ENCODE measurements around the gene ANXA10. TPM values are rescaled to one million over a fixed set of nuclear protein-coding genes. Genes with fewer than 3 reads are reported as not detected.

ANXA10 gene
- not detected for total RNA-seq

DNA sequence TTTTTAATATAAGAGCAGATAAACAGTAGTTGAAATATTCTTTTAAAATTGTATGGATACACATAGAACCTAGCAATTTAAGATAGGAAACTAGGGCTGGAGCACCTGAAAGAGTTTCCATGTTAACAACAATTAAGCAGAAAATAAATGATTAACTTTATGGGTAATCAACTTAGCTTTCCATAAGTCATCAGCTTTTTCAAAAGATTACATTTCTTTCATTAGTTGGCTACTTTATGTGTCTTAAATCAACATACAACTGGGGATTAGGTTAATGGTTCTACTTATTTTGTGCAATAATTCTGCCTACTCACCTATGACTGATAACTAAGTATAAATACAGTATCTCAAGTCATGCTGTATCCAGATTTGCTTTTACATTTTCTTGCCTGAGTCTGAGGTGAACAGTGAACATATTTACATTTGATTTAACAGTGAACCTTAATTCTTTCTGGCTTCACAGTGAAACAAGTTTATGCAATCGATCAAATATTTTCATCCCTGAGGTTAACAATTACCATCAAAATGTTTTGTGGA, at the start of gene ANXA10:
Gene ANXA10 (plus strand): TSS at position 362 of the 537 bp plus-strand sequence. CDS start 164 bp downstream, at position 526.
- no peaks in the 10 kb centered on the region for H3K4me1 ChIP-seq
- H3K4me3 ChIP-seq, result no peak within 1 kb of the TSS
- no peaks in the 10 kb centered on the region for H3K27me3 ChIP-seq
- no peak within 1 kb of the TSS for H3K27ac ChIP-seq
- no peak for DNase-seq (ENCODE audit: low spot score)
- no peaks in the 10 kb centered on the region for H3K36me3 ChIP-seq
- H3K9me3 ChIP-seq, result peaks cover 0 to 15% of the 10 kb centered on the region in 2 donors
- no peak for TF ChIP-seq CTCF (IDR thresholded peaks at IDR 0.05)

GRCh38 chr4:168045354-168045753, 47.0 kb upstream of the ANXA10 start:
- Histone ChIP-seq H3K27ac (no peak overlapping the region), H3K4me3 (no peak overlapping the region), H3K4me1 (no peaks in the 10 kb centered on the region), H3K27me3 (no peaks in the 10 kb centered on the region), H3K36me3 (no peaks in the 10 kb centered on the region), H3K9me3 (peaks cover 0 to 12% of the 10 kb centered on the region in 2 donors)
- TF ChIP-seq CTCF (IDR thresholded peaks at IDR 0.05), result no peak
- no peak for DNase-seq (ENCODE audit: low spot score)

DNA sequence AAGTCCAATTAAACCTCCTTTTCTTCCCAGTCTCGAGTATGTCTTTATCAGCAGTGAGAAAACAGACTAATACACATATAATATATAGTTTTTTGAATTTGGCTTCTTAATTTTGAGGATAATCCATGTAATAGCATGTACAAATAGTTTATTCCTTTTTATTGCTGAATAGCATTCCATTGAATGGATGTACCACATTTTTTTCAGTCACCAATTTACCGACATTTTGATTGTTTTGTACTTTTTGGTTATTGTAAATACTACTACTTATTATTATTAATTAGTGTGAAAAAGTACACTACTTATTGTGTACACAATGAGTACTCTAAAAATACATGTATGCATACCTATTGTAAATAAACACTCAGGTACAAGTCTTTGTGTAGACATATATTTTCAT, 42.3 kb upstream of the ANXA10 start:
- Histone ChIP-seq H3K27ac (no peak overlapping the region), H3K27me3 (no peaks in the 10 kb centered on the region), H3K4me3 (no peak overlapping the region), H3K36me3 (no peaks in the 10 kb centered on the region), H3K9me3 (peaks cover 0 to 20% of the 10 kb centered on the region in 2 donors), H3K4me1 (no peaks in the 10 kb centered on the region)
- no peak for DNase-seq (ENCODE audit: low spot score)
- no peak for TF ChIP-seq CTCF (IDR thresholded peaks at IDR 0.05)

GRCh38 chr4:168051526-168051925, 40.8 kb upstream of the ANXA10 start:
- no peak overlapping the region for H3K27ac ChIP-seq
- H3K4me1 ChIP-seq, result no peaks in the 10 kb centered on the region
- no peak for TF ChIP-seq CTCF (IDR thresholded peaks at IDR 0.05)
- no peaks in the 10 kb centered on the region for H3K36me3 ChIP-seq
- no peak for DNase-seq (ENCODE audit: low spot score)
- H3K9me3 ChIP-seq, result peaks cover 0 to 20% of the 10 kb centered on the region in 2 donors
- no peaks in the 10 kb centered on the region for H3K27me3 ChIP-seq
- H3K4me3 ChIP-seq, result no peak overlapping the region

- no peak for TF ChIP-seq CTCF (IDR thresholded peaks at IDR 0.05)
- no peak overlapping the region for H3K4me3 ChIP-seq
- H3K9me3 ChIP-seq, result no peaks in the 10 kb centered on the region
- no peak for DNase-seq (ENCODE audit: low spot score)
- no peaks in the 10 kb centered on the region for H3K36me3 ChIP-seq
- no peaks in the 10 kb centered on the region for H3K4me1 ChIP-seq
- no peak overlapping the region for H3K27ac ChIP-seq
- H3K27me3 ChIP-seq, result no peaks in the 10 kb centered on the region
Measured at GRCh38 chr4:168057412-168057811, 34.9 kb upstream of the ANXA10 start.

DNA sequence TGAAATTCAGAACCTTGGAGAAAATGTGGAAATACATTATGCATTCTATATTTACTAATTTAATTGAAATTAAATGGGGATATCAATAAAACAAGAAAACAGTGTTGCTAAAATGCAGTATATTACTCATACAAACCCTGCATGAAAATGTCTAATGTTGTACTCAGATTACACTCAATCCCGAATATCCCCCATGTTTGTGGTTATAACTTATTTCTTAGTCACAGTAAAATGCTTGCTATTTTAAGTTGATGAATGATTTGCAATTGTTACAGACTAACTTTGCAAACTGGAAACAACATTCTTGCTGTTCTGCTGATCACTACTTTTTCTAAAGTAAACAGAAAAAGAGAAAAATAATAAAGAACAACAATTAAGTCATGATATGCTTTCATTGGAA, 33.1 kb upstream of the ANXA10 start:
- no peak for TF ChIP-seq CTCF (IDR thresholded peaks at IDR 0.05)
- Histone ChIP-seq H3K27ac (no peak overlapping the region), H3K4me3 (no peak overlapping the region), H3K27me3 (no peaks in the 10 kb centered on the region), H3K9me3 (no peaks in the 10 kb centered on the region), H3K4me1 (no peaks in the 10 kb centered on the region), H3K36me3 (no peaks in the 10 kb centered on the region)
- no peak for DNase-seq (ENCODE audit: low spot score)
